Measurements from ENCODE around the gene MFSD11.
"Not testable (repeated sequence)": the region's sequence is repeated elsewhere in the genome, so short reads cannot be mapped to it uniquely, and the experiment has no call there.

MFSD11 gene

DNA sequence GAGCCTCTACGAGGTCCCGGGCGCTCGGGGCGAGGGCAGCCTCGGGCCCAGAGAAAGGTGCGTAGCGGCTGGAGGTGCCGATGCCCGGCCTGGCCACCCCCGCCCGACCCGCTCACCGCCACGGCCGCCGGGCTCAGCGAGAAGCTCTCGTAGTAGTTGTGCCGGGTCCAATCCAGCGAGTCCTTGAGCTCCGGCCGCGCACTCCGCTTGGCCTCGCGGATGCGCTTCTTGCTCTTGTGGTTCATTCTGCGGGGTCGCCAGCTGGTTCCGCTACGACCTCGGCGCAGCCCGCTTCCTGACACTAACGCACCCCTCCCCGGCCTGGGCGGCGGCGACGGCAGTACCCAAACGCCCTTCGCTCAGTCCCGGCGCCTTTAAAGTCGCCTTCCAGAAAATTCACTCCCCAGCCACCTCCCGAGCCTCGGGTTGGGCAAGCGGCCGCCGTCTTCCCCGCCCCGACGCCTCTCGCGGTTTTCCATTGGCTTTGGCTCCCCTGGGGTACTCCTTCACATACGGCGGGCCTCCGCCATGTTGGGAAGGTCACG is 11.6 kb upstream of the MFSD11 start, which contains the start of gene JMJD6:
JMJD6 (minus strand) TSS at position 376 of the 545 bp plus-strand sequence; CDS start at position 245, 131 bp downstream.
- peak; percentile 88 to 91 for DNase-seq (ENCODE audit: low read depth in 1 of 2, low spot score in 1 of 2)

DNA sequence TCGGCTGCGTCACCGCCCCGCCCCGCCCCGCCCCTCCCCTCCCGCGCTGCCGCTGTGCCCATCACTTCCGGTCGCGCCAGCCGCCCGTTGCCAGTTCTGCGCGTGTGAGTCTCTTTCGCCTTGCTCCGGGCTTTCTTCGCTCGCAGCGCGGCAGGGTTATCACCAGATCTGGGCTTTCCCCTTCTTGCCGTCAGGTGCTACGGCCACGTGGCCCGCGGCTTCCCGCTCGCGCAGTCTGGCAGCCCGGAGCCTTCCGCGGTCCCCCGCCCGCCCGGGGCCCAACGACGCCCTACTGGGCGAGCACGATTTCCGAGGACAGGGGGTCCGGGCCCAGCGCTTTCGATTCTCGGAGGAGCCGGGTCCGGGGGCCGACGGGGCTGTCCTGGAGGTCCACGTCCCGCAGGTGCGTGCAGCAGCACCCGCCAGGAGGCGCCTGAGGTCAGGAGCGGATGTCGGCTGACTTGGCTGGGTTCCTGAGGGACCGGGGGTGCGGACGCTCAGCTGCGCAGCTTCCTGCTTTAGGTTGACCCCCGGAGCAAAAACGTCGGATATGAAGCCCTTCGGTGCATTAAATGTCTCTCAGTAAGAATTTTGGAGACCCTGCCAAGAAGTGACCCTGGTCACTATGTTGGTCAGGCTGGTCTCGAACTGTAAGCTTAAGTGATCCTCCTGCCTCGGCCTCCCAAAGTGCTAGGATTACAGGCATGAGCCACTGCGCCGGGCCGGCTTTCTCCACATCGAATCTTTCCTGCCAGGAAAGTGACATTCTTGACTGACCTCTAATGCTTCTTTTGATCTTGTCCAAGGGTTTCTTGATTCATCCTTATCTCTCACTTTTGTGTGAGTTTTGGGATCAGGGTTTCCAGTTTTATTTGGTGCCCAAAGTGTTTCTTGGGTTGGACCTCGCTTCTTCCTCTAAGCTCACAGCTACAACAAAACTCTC is 10.9 kb upstream of the MFSD11 start, which contains the start of gene METTL23:
METTL23 (plus strand) TSS at position 64 of the 943 bp plus-strand sequence. CDS start 2,872 bp downstream, outside the sequence.
- peak in 1 of 2 donors; percentile 62 for DNase-seq (ENCODE audit: low read depth in 1 of 2, low spot score in 1 of 2)

DNA sequence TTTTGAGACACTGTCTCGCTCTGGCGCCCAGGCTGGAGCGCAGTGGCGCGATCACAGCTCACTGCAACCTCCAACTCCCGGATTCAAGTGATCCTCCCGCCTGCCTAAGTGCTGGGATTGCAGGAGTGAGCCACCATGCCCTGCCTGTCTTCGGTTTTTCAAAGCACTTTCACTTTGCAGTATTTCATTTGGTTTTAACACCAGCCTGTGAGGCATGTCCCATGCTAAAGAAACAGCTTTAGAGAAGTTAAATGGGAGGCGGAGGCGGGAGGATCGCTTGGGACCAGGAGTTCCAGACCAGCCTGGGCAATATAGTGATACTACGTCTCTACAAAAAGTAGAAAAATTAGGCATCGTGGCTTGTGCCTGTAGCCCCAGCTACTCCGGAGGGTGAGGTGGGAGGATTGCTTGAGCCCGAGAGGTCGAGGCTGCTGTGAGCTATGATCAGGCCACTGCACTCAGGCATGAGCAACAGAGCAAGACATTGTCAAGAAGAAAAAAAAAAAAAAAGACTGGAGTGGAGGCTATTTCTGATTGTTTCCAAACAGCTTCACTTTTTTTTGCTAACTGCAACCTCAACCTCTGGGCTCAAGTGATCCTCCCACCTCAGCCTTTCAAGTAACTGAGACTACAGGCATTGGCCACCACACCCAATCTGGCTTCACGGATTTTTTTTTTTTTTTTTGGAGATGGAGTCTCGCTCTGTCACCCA is 10.0 kb upstream of the MFSD11 start:
- no peak for DNase-seq (ENCODE audit: low read depth in 1 of 2, low spot score in 1 of 2)

DNA sequence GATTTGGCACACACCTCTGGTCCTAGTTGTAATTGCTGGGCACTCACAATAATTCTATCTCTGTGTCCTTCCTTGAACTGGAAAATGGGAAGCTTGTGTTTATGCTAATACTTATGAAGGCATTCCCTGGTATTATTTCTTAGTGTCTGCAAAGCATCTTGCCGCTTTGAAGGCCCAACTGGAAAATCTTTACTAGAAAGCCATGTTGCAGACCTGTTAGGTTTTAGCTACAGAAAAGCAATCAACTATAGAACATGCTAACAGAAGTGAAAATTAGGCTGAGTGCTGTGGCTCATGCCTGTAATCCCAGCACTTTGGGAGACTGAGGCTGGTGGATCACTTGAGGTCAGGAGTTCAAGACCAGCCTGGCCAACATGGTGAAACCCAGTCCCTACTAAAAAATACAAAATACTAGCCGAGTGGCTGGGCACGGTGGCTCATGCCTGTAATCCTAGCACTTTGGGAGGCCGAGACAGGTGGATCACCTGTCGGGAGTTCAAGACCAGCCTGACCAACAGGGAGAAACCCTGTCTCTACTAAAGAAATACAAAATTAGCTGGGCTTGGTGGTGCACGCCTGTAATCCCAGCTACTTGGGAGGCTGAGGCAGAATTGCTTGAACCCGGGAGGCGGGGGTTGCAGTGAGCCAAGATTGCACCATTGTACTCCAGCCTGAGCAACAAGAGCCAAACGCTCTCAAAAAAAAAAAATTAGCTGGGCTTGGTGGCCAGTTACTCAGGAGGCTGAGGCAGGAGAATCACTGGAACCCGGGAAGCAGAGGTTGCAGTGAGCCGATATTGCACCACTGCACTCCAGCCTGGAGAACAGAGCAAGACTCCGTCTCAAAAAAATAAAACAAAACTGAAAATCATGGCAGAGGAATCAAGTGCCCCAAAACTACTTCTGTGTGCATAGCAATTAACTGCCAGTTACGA is 5.9 kb upstream of the MFSD11 start:
- not testable (repeated sequence) for DNase-seq (ENCODE audit: low read depth in 1 of 2, low spot score in 1 of 2)

DNA sequence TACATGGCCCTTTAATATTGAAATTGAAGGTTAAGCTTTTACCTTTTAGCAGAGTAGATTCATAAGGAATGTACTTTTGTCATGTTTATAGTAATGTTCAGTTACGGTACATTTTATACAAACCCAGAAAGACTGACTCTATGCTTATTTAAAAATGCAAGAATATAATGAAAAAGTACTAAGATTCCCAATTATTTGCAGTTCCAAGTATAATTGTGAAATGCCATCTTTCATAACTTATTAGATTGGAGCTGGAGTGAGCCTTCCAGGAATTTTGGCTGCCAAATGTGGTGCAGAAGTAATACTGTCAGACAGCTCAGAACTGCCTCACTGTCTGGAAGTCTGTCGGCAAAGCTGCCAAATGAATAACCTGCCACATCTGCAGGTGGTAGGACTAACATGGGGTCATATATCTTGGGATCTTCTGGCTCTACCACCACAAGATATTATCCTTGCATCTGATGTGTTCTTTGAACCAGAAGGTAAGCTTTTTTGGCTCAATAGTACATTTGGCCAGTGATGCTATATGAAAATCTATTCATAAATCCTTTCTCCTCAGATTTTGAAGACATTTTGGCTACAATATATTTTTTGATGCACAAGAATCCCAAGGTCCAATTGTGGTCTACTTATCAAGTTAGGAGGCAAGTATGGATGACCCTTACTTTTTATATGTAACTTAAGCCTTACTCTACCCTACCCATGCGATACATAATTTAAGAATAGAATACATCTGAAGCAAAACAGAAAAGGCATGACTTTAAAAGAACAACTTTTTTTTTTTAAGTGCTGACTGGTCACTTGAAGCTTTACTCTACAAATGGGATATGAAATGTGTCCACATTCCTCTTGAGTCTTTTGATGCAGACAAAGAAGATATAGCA is 4.9 kb upstream of the MFSD11 start:
- no peak for DNase-seq (ENCODE audit: low read depth in 1 of 2, low spot score in 1 of 2)

DNA sequence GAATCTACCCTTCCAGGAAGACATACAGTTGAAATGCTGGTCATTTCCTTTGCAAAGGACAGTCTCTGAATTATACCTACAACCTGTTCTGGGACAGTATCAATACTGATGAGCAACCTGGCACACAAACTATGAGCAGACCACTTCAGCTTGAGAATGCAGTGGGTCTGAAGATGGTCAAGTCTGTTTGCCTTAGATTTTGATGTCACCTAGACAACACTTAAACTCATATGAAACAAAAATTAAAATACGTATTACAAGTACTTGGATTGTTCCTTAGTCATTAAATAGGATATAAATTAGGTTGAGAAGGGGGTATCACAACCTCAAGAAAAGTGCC is 4.3 kb upstream of the MFSD11 start:
- DNase-seq (ENCODE audit: low read depth in 1 of 2, low spot score in 1 of 2), result no peak

DNA sequence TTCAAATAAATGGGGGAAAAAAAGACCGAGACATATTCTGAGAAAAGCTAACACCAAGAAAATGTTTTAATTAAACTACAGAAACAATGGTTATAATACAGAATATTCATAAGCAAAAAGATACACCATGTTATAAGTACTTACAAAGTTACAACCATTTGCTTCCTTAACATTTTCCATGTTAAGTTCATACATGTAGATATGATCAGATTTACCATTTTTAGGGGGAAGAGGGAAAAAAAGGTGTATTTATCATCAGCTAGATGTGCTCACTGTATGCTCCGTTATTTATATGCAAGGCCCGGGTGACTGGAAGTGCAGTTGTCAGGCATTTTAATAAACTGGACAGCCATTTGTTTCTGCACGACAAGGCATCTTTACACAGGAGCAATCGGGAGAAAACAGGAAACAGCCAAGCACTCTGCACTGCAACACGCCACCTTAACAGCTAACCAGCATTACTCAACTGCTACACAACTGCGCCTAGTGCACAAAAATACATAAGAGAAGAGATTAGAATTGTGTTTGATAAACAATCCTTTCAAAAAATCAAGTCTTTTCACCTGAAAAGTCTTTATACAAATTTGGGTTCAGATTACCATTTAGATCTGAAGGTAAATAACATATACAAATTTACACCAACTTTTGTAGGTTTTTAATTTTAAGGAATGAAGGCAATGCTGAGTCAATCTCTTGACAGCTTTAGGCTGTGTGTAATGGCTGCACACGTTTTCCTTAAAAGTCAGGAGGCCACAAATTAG is 3.7 kb upstream of the MFSD11 start:
- no peak for DNase-seq (ENCODE audit: low read depth in 1 of 2, low spot score in 1 of 2)

DNA sequence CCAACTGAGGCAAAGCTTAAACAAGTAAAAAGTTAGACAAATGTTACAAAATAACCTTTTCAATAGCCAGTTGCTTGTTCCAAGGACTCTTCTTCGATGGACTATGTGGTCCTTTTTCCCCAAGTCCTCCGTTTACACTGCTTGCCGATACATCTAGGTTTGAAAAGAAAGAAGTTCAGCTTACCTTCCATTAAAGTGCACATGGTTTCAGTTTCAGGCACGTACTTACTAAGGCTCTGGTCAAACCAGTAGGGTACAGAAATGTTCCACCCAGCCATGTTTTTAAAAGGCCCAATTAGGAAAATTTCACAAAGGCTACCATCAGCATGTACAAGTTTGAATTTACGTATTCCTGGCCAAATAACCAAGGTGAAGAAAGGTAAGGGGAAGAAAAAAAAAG is 2.9 kb upstream of the MFSD11 start:
- DNase-seq (ENCODE audit: low read depth in 1 of 2, low spot score in 1 of 2), result no peak

DNA sequence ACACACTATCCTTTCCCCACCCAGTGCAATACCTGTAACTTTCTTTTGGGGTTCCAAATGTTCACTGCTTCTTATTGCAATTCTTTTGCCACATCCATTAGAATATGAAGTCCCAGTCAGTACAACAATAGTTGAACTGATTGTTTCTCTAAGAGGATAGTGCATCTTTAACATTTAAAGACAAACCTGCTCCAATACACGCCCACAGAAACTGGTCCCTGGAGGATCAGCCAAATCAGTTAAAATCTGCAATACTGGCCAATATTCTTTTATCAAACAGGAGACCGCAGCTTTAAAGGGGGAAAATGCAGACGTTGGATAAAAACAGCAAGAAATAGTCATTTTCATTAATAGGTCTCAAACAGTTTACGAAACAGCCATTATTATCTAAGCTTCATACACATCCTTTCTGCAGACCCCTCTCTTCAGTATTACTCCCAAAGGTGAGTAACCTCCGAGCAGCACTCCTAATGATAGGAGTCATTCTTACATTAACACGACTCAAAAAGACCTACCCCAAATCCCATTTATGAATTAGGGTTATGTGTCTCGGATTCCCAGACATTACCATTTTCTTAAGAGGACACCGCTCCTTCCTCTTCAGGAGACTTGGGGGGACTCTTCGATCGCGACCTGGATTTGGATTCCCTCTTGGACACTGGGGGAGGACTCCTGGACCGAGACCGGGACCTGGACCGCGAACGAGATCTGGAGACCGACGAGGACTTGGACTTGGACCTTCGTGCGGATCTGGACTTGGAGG is 2.2 kb upstream of the MFSD11 start:
- no peak for DNase-seq (ENCODE audit: low read depth in 1 of 2, low spot score in 1 of 2)

DNA sequence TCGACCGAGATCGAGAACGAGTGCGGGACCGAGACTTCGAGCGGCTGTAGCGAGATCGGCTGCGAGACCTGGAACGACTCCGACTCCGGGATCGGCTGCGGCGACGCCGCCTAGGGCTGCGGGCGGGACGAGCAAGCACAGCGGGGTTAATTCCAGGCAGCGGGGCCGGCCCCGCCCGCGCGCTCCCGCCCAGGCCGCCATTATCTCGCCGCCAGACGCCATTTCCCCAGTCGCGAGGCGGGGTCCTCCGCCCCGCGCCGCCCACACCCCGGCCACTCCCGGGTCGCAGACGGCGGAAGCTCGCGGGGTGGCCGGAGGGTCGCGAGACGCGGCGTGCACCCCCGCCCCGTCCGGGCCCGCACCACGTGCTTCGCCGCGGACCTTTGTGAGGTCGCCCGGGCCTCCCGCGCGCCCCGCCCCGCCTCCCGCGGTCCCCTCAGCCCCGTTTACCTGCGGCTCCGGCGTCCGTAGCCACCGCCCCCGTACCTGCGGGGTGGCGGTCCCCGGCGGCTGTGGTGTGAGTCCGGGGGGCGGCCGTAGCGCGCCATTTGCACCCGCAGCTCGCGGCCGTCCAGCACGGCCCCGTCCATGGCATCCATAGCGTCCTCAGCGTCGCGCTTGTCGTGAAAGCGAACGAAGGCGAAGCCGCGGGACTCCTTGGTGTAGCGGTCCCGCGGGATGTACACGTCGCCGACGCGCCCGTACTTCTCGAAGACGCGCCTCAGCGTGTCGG is 1.4 kb upstream of the MFSD11 start:
- DNase-seq (ENCODE audit: low read depth in 1 of 2, low spot score in 1 of 2), result peak; percentile 58 to 59

DNA sequence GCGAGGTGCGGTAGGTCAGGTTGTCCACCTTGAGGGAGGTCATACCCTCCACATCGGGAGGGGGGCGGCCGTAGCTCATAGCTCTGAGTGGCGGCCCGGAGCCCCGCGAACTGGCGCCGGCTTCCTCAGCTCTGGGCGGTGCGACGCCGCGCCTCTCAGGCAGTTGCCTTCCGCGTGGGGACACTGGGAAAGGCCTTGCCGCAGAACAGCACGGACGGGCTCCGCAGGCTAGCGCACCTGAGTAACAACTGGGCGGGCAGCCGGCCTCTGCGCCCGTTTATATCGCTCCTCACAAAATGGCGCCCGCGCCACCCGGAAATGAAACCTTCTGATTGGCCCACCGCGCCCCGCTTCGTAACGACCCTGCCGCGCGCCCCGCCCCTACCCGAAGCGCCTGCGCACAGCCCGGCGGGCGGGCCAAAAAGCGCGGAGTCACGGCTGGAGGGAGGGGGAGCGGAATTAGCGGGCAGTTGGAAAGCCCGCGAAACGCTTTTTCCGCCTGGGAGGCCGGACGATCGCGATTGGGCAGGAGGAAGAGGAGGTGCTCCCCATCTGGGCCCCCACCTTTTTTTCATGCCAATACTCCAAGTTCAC is 740 bp upstream of the MFSD11 start, which contains the start of gene SRSF2:
SRSF2 (minus strand) TSS at position 250 of the 594 bp plus-strand sequence; CDS start at position 79, 171 bp downstream.
- DNase-seq (ENCODE audit: low read depth in 1 of 2, low spot score in 1 of 2), result peak; percentile 98 to 99

DNA sequence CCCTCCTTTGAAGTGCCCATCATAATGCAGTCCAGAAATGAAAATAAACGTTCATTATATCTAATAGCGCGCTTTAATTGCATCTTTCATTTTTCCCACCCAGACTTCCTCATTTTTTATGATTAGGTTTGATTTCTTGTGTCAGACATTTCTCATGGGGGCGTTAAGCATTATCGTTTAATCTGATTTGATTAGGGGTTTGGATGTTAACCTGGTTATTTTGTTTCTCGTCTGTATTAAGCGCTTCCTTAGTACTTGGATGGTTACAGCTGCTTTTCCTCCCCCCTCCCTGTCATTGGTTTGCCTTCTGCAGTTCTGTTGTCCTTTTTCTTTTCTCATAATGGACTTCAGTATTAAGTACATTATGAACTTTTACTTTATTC is 540 bp downstream of the MFSD11 start:
- DNase-seq (ENCODE audit: low read depth in 1 of 2, low spot score in 1 of 2), result no peak

DNA sequence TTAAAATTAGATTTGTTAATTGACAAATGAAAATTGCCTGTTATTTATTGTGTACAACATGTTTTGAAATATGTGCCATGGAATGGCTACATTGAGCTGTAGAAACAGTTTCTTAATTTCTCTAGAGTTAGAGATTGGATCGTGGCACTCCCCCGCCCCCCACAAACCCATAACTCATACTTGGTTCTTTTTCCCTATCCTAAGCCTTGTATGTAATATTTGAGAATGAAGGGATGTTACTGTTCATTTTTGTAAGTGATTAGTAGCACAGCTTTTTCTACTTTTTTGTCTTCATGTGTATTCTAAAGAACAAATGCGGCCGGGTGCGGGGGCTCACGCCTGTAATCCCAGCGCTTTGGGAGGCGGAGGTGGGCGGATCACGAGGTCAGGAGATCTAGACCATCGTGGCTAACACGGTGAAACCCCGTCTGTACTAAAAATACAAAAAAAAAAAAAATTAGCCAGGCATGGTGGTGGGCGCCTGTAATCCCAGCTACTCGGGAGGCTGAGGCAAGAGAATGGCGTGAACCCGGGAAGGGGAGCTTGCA is 1.7 kb downstream of the MFSD11 start:
- not testable (repeated sequence) for DNase-seq (ENCODE audit: low read depth in 1 of 2, low spot score in 1 of 2)

DNA sequence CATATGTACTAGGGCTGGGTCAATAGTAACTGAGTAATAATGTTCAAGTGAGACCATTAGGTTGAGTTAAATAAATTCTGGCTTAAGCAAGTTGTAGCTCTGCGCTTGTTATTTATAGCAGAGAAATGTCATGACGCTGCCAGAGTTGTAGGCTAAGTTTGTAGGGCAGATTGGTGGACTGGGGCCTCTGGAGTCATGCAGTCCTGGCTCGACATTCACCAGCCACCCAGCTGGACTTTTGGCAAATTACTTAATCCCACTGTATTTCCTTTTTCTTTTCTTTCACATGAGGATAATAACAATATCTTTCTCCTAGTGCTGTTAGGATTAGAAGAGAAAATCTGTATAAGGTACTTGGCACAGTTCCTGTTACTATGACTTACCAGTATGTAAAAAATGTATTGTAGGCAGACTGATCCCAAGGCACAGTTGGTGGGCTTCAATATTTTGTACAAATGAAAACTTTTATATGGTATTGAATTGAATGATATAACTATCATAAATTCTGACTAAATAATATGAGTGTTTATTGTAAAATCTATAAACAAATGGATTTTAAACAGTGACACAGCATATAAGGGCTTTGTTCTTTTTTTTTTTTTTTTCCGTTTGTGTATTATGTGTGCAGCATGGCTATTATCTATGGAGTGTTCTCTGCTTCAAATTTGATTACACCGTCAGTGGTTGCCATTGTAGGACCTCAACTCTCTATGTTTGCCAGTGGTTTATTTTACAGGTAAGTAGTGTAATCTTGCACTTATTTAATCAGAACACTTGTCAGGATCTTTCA is 2.6 kb downstream of the MFSD11 start:
- no peak for DNase-seq (ENCODE audit: low read depth in 1 of 2, low spot score in 1 of 2)

DNA sequence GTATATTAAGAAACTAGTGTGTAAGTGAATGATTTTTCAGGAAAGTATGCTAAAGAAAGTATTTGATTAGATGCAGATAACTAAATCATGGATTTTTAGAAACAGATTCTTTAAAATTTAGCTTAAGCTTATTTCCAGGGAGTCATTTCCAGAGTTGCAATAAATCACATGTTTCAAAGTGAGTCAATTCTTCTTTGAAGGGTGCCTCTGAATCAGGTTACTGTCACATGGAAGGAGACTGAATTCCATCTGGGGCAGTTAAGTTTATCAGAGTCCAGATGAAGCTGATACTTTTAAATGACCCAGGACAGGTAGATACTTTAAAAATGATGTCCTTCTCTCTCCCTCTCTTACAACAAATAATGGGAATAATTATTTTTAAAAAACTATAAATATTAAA is 5.0 kb downstream of the MFSD11 start:
- DNase-seq (ENCODE audit: low read depth in 1 of 2, low spot score in 1 of 2), result no peak

DNA sequence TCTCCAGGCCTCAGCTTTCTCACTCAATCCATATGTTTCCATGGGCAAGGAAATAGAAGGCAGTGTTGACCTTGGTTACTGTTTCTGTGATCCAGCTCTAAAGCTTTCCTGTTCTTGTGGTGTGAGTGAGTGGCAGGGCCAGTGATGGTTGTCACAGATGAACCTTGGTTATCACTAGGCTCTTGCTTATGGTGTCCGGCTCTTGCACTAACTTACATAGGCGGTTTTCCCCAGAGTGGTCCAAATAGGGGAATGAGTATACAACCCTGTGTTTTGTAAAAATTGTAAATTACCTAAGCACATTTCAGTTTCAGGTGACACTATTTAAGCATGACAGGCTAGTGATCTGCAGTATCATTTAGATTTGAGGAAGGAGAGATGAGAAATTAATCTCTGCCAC is 6.8 kb downstream of the MFSD11 start:
- no peak for DNase-seq (ENCODE audit: low read depth in 1 of 2, low spot score in 1 of 2)
